LNCaP clone FGC (cell line): ENCODE data around the gene EPHB2.
"Not testable (repeated sequence)": the region's sequence is repeated elsewhere in the genome, so short reads cannot be mapped to it uniquely, and the experiment has no call there.

Source experiments
- DNase-seq: peaks from one replicate; pipeline ENCODE4 v3.0.0-alpha.2; 2011; ENCODE audit warnings: low read depth
- H3K4me3 ChIP-seq: 2 replicates; pipeline ENCODE4 v1.5.1; 2011; ENCODE audit warnings: mild to moderate bottlenecking, low read depth, low read length, control low read depth
- TF ChIP-seq, protein P1 (sequence below): IDR thresholded peaks from 2 replicates; pipeline ENCODE4 v1.5.1; 2012; ENCODE audit warnings: mild to moderate bottlenecking; ENCODE audit not compliant: control insufficient read depth, insufficient read depth; ENCODE audit errors: extremely low read depth

Gene EPHB2

DNA sequence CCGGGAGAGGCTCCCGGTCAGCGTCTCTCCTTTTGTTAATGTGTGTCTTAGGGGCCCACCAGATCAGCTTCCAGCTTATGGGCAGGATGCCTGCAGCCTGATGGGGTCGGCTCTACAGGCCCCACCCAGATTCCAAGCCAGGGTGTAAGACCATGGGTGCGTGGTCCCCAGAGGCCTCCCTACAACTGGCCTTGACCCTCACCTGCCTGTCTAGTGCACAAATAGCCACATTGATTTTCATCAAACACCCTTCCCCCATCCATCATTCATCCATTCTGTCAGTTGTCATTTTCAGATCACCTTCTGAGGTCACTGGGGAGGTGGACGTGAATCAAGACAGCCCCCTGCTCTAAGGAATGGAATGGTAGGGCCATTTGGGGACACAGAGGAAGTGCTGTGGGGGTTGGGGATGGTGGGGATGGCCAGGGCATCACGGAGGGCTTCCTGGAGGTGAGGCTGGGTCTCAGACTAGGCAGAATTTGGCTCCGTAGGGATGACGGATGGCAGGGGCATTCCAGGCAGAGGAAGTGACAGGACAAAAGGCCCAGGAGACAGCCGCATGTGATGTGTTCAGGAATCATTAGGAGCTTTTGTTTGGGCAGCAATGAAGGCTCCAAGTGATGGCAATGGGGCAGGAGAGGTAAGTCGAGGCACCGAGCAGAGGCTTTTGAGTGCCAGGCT lies 118.8 kb downstream of the EPHB2 start:
- no peak for DNase-seq
- TF ChIP-seq, protein P1, sequence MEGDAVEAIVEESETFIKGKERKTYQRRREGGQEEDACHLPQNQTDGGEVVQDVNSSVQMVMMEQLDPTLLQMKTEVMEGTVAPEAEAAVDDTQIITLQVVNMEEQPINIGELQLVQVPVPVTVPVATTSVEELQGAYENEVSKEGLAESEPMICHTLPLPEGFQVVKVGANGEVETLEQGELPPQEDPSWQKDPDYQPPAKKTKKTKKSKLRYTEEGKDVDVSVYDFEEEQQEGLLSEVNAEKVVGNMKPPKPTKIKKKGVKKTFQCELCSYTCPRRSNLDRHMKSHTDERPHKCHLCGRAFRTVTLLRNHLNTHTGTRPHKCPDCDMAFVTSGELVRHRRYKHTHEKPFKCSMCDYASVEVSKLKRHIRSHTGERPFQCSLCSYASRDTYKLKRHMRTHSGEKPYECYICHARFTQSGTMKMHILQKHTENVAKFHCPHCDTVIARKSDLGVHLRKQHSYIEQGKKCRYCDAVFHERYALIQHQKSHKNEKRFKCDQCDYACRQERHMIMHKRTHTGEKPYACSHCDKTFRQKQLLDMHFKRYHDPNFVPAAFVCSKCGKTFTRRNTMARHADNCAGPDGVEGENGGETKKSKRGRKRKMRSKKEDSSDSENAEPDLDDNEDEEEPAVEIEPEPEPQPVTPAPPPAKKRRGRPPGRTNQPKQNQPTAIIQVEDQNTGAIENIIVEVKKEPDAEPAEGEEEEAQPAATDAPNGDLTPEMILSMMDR = no peak
- H3K4me3 ChIP-seq = no peak overlapping the region

DNA sequence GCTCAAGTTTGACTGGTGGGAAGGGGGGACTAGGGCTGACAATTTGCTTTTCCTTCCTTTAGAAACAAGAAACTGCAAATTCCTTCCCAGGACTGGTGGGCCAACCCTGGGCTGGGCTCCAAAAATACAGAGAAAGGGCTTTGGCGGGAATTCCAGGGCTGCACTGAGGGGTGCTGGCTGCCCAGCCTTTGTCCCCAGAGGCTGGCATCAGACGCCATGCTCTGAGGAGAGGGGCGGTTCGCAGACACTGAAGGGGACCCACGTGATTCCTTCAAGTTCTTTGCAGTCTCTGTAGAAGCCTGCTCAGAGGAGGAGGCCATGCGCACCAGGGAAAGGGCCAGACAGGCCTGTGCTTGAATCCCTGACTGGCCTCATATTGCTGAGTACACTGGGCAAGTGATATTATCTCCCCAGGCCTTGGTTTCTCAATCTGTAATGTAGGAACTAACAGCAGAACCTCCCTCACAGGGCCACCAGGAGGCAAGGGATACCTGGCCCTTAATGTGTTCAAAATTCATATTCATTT lies 119.5 kb downstream of the EPHB2 start:
- TF ChIP-seq, protein P1 = no peak
- no peak for DNase-seq
- no peak overlapping the region for H3K4me3 ChIP-seq

DNA sequence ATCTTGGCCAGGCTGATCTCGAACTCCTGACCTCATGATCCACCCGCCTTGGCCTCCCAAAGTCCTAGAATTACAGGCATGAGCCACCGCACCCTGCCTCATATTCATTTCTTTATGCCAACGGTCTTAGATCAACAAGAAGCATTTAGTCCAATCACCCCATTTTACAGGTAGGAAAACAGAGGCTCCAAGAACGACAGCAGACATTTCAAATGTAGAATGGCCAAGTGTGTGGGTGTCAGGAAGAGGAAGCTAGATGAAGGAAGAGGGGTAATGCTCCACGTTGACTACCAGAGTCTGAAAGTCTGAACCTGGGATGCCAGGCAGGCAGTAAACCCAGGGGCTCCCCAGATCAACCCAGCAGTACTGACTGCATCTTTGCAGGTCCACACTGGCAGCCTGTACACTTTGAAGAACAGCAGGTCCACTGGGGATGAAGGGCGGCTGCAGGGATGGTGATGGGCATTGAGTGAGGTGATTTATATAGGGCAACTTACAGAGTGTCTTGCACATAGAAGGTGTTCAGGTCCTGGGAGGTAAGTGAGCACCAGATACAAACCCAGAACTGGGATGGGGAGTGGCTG lies 120.2 kb downstream of the EPHB2 start:
- no peak for DNase-seq
- TF ChIP-seq, protein P1 = no peak
- H3K4me3 ChIP-seq = no peak overlapping the region

DNA sequence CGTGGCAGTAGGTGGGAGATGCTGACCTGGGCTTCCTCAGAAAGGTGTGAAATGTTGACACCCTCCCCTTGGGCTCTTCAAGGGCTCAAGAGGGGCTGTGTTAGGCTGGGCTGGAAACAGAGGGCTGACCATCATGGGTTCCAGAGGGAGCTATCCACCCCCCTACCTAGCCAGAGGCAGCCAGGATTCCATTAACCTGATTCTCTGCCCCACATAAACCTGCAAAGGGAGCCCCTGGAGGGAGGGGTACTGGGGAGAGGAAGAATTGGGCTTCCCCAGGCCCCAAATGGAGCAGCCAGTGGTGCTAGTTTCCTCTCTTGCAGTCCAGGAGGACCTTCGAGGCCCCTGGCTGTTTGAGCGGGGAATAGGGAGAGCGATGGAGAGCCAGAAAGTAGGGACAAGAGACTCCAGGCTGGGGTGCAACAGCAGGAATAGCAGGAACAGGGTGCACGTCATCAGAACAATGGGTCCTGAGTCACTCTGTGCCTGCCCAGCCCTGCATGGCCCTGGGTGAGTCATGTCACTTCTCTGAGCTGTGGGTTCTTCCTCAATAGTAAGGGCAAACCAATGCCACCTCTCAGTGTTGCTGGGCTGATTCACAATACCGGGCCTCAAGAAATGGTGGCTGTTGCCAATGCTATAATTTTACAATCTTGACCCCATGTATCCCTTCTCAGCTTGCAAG lies 121.2 kb downstream of the EPHB2 start:
- no peak for DNase-seq
- TF ChIP-seq, protein P1 = no peak
- no peak overlapping the region for H3K4me3 ChIP-seq

DNA sequence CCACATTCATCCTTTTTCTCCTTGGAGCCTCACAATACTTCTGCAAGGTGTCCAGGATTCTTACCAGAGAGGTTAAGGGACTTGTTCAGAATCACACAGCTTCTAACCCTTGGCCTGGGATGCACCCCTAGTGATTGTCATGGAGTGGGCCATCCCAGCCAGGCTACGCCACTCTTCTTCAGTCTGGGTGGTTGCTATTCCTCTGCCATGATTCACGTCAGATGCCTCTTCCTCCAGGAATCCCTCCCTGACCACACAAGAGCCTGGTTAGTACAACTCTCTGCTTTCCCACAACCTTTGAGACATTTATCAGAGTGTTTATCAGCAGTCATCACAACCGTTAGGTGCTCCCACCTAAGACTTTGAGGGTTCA lies 121.8 kb downstream of the EPHB2 start:
- no peak overlapping the region for H3K4me3 ChIP-seq
- TF ChIP-seq, protein P1 = no peak
- DNase-seq = no peak

DNA sequence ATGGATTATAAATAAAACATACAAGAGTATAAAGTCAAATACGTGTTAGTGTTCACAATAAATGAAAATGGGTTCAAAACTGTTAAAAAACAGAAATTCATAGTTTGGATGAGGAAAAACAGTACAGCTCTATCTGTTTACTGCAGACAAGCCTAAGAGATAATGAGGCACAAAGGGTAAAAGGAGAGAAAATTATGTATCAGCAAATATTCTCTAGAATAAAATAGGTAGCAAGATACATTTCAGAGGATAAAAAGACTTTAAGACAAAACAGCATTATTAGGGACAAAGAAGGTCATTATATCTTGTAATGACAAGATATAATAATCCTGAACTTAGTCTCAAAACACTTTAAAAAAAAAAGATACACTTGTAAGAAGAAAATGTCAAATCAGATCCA lies 123.1 kb downstream of the EPHB2 start:
- TF ChIP-seq, protein P1 = no peak
- no peak for DNase-seq
- H3K4me3 ChIP-seq = no peak overlapping the region

DNA sequence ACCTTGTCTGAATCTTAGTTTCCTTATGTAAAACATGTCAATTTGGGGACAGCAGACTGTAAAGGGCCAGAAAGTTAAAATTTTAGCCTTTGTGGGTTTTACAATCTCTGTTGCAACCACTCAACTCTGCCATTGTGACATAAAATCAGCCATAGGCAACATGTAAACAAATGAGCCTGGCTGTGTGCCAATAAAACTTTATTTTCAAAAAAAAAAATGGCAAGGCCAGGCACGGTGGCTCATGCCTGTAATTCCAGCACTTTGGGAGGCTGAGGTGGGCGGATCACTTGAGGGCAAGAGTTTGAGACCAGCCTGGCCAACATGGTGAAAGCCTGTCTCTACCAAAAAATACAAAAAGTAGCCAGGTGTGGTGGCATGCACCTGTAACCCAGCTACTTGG lies 123.8 kb downstream of the EPHB2 start:
- DNase-seq, H3K4me3 ChIP-seq: not testable (repeated sequence)
